ENCODE data around the gene NCOR1.
"Not testable (repeated sequence)": the region's sequence is repeated elsewhere in the genome, so short reads cannot be mapped to it uniquely, and the experiment has no call there.

Gene NCOR1

GRCh38 chr17:16215273-16215964 lies at the start of gene NCOR1:
Gene NCOR1, minus strand, starts transcription at chr17:16215534. Its CDS starts 20,965 bp downstream, at chr17:16194569.
- no peak for FAIRE-seq

- no peak for FAIRE-seq
Observed at GRCh38 chr17:16262201-16262600, 46.9 kb upstream of the NCOR1 start.

GRCh38 chr17:16261049-16261448 lies 45.7 kb upstream of the NCOR1 start:
- FAIRE-seq, result no peak

GRCh38 chr17:16259926-16260325 lies 44.6 kb upstream of the NCOR1 start:
- no peak for FAIRE-seq

- FAIRE-seq, result no peak
Observed at GRCh38 chr17:16258901-16259300, 43.6 kb upstream of the NCOR1 start.

- no peak for FAIRE-seq
Observed at GRCh38 chr17:16255481-16255921, 40.2 kb upstream of the NCOR1 start.

GRCh38 chr17:16254773-16255400 lies 39.6 kb upstream of the NCOR1 start:
- FAIRE-seq, result no peak

- FAIRE-seq, result no peak
Observed at GRCh38 chr17:16251556-16251955, 36.2 kb upstream of the NCOR1 start.

- no peak for FAIRE-seq
Observed at GRCh38 chr17:16251043-16251442, 35.7 kb upstream of the NCOR1 start.

GRCh38 chr17:16250635-16251034 lies 35.3 kb upstream of the NCOR1 start:
- no peak for FAIRE-seq

GRCh38 chr17:16247586-16247984 lies 32.3 kb upstream of the NCOR1 start:
- no peak for FAIRE-seq

GRCh38 chr17:16243801-16244567 lies 28.6 kb upstream of the NCOR1 start:
- no peak for FAIRE-seq

GRCh38 chr17:16243385-16243784 lies 28.1 kb upstream of the NCOR1 start:
- no peak for FAIRE-seq

- no peak for FAIRE-seq
Observed at GRCh38 chr17:16241906-16242399, 26.6 kb upstream of the NCOR1 start.

GRCh38 chr17:16239931-16240330 lies 24.6 kb upstream of the NCOR1 start:
- no peak for FAIRE-seq

GRCh38 chr17:16232391-16232790 lies 17.1 kb upstream of the NCOR1 start:
- no peak for FAIRE-seq

- FAIRE-seq, result not testable (repeated sequence)
Observed at GRCh38 chr17:16229912-16230561, 14.7 kb upstream of the NCOR1 start.

GRCh38 chr17:16222406-16222805 lies 7.1 kb upstream of the NCOR1 start:
- FAIRE-seq, result no peak

- FAIRE-seq, result no peak
Observed at GRCh38 chr17:16217002-16217635, 1.8 kb upstream of the NCOR1 start, which contains the start of gene PIGL. Gene PIGL, plus strand, starts transcription at chr17:16217210. Its CDS starts 17 bp downstream, at chr17:16217227.

- not testable (repeated sequence) for FAIRE-seq
Observed at GRCh38 chr17:16216341-16217001, 1.1 kb upstream of the NCOR1 start.

- FAIRE-seq, result no peak
Observed at GRCh38 chr17:16215965-16216316, 607 bp upstream of the NCOR1 start.

GRCh38 chr17:16215002-16215272 lies 397 bp downstream of the NCOR1 start:
- no peak for FAIRE-seq

All from colon (tissue), 2 donors.